ENCODE measurements around the gene CDC42.

Gene CDC42

GRCh38 chr1:22117238-22117637 is 64.7 kb downstream of the CDC42 start:
- DNase-seq (ENCODE audit: insufficient read length, low spot score) (no peak), FAIRE-seq (no peak)
- TF ChIP-seq POLR2A (IDR thresholded peaks at IDR 0.05; ENCODE audit: low read depth, low read length) = no peak

- TF ChIP-seq POLR2A (IDR thresholded peaks at IDR 0.05; ENCODE audit: low read depth, low read length) = no peak
- FAIRE-seq (no peak), DNase-seq (ENCODE audit: insufficient read length, low spot score) (no peak)
Measured at GRCh38 chr1:22117851-22118250, 65.3 kb downstream of the CDC42 start.

- DNase-seq (ENCODE audit: insufficient read length, low spot score) (no peak), FAIRE-seq (no peak)
- no peak for TF ChIP-seq POLR2A (IDR thresholded peaks at IDR 0.05; ENCODE audit: low read depth, low read length)
Measured at GRCh38 chr1:22118291-22118992, 65.9 kb downstream of the CDC42 start.

GRCh38 chr1:22119626-22120468 is 67.3 kb downstream of the CDC42 start:
- no peak for FAIRE-seq
- TF ChIP-seq POLR2A (IDR thresholded peaks at IDR 0.05; ENCODE audit: low read depth, low read length) = no peak
- no peak for DNase-seq (ENCODE audit: insufficient read length, low spot score)

- TF ChIP-seq POLR2A (IDR thresholded peaks at IDR 0.05; ENCODE audit: low read depth, low read length) = no peak
- DNase-seq (ENCODE audit: insufficient read length, low spot score) (no peak), FAIRE-seq (no peak)
Measured at GRCh38 chr1:22120469-22120790, 67.9 kb downstream of the CDC42 start.

GRCh38 chr1:22121421-22121911 is 69.0 kb downstream of the CDC42 start:
- FAIRE-seq (no peak), DNase-seq (ENCODE audit: insufficient read length, low spot score) (no peak)

GRCh38 chr1:22122273-22123070 is 70.0 kb downstream of the CDC42 start:
- no peak for TF ChIP-seq POLR2A (IDR thresholded peaks at IDR 0.05; ENCODE audit: low read depth, low read length)
- DNase-seq (ENCODE audit: insufficient read length, low spot score) = no peak
- FAIRE-seq = no peak

More at GRCh38 chr1:22121421-22121911, 69.0 kb downstream of the CDC42 start:
- TF ChIP-seq POLR2A (IDR thresholded peaks at IDR 0.05; ENCODE audit: low read depth, low read length) = no peak

- no peak for TF ChIP-seq POLR2A (IDR thresholded peaks at IDR 0.05; ENCODE audit: low read depth, low read length)
- no peak for DNase-seq (ENCODE audit: insufficient read length, low spot score)
- FAIRE-seq = no peak
Measured at GRCh38 chr1:22123071-22123390, 70.5 kb downstream of the CDC42 start.

- FAIRE-seq = no peak
- TF ChIP-seq POLR2A (IDR thresholded peaks at IDR 0.05; ENCODE audit: low read depth, low read length) = no peak
Measured at GRCh38 chr1:22123901-22124404, 71.4 kb downstream of the CDC42 start.

GRCh38 chr1:22124592-22125229 is 72.2 kb downstream of the CDC42 start:
- DNase-seq (ENCODE audit: insufficient read length, low spot score) = no peak
- no peak for TF ChIP-seq POLR2A (IDR thresholded peaks at IDR 0.05; ENCODE audit: low read depth, low read length)
- no peak for FAIRE-seq

More at GRCh38 chr1:22123901-22124404, 71.4 kb downstream of the CDC42 start:
- DNase-seq (ENCODE audit: insufficient read length, low spot score) = no peak

- FAIRE-seq = no peak
Measured at GRCh38 chr1:22126531-22126930, 74.0 kb downstream of the CDC42 start.

GRCh38 chr1:22127248-22127647 is 74.7 kb downstream of the CDC42 start:
- TF ChIP-seq POLR2A (IDR thresholded peaks at IDR 0.05; ENCODE audit: low read depth, low read length) = no peak
- FAIRE-seq (no peak), DNase-seq (ENCODE audit: insufficient read length, low spot score) (no peak)

More at GRCh38 chr1:22126531-22126930, 74.0 kb downstream of the CDC42 start:
- DNase-seq (ENCODE audit: insufficient read length, low spot score) = no peak
- TF ChIP-seq POLR2A (IDR thresholded peaks at IDR 0.05; ENCODE audit: low read depth, low read length) = no peak

GRCh38 chr1:22127731-22128130 is 75.2 kb downstream of the CDC42 start:
- no peak for TF ChIP-seq POLR2A (IDR thresholded peaks at IDR 0.05; ENCODE audit: low read depth, low read length)
- no peak for DNase-seq (ENCODE audit: insufficient read length, low spot score)
- no peak for FAIRE-seq

Data from H54 (cell line).